Cerebellar nuclear complex (tissue), 1 donor: Measurements from ENCODE around the gene GUSB.
"Not testable (repeated sequence)": the region's sequence is repeated elsewhere in the genome, so short reads cannot be mapped to it uniquely, and the experiment has no call there.

Source experiments
- DNase-seq, 2 experiments: peaks; one replicate each; lab custom pipeline; 2025; lab: John Stamatoyannopoulos, UW

The GUSB gene

GRCh38 chr7:65981965-65982792 lies at the start of gene GUSB:
TSS of gene GUSB (minus strand) at chr7:65982213. CDS start at chr7:65982183, 30 bp downstream.
- peak; percentile 36 to 71 for DNase-seq

- not testable (repeated sequence) for DNase-seq
These were observed 46.3 kb upstream of the GUSB start for GRCh38 chr7:66028342-66028741.

GRCh38 chr7:66016131-66016461 lies 34.1 kb upstream of the GUSB start:
- DNase-seq: no peak

- no peak for DNase-seq
These were observed 33.6 kb upstream of the GUSB start for GRCh38 chr7:66015440-66016130.

GRCh38 chr7:66013938-66014337 lies 31.9 kb upstream of the GUSB start:
- DNase-seq: no peak

DNA sequence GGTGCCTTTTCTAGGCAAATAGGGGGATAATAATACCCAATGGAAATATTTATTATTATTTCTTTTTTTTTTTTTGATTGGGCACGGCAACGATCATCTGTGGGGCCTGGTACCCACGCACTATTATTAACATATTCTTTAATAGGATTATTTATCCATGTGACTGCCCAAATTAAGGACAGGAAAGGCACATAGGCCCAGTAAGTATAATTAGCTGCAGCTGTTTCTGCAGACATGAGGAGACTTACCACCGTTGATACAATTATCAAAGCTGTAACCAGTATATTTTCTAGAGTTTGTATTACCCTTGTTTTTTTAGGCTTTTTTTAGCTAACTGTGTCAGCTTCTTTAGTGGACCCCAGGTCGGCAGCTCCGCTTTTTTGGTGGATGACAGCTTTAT lies 25.2 kb upstream of the GUSB start:
- no peak for DNase-seq

DNA sequence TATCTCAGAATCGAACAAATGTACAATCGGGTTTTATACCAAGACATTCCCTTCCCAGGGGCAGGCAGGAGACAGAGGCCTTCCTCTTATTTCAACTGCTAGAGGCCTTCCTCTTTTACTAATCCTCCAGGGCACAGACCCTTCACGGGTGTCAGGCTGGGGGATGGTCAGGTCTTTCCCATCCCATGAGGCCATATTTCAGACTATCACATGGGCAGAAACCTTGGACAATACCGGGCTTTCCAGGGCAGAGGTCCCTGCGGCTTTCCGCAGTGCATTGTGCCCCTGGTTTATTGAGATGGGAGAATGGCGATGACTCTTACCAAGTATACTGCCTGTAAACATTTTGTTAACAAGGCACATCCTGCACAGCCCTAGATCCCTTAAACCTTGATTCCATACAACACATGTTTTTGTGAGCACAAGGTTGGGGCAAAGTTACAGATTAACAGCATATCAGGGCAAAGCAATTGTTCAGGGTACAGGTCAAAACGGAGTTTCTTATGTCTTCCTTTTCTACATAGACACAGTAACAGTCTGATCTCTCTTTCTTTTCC lies 23.2 kb upstream of the GUSB start:
- DNase-seq: not testable (repeated sequence)

- DNase-seq: not testable (repeated sequence)
These were observed 18.9 kb upstream of the GUSB start for GRCh38 chr7:66000823-66001417.

- DNase-seq: not testable (repeated sequence)
These were observed 13.0 kb upstream of the GUSB start for GRCh38 chr7:65994984-65995383.

DNA sequence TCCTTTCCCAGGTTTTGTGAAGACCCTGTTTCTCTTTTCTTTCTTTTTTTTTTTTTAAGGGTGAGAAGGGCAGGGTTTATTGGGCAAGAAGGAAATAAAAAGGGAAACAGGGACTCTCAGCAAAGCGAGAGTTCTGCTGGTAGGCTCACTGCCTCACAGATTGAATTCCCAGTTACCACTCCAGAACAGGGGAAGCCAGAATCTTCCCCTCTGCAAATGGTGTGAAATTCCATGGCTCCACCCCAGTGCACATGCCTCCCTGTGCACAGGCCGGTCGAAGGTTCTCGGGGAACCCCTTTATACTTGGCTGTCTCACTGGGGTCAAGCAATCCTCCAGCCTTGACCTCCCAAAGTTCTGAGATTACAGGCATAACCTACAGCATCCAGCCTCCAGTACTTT lies 10.5 kb upstream of the GUSB start:
- DNase-seq: no peak

DNA sequence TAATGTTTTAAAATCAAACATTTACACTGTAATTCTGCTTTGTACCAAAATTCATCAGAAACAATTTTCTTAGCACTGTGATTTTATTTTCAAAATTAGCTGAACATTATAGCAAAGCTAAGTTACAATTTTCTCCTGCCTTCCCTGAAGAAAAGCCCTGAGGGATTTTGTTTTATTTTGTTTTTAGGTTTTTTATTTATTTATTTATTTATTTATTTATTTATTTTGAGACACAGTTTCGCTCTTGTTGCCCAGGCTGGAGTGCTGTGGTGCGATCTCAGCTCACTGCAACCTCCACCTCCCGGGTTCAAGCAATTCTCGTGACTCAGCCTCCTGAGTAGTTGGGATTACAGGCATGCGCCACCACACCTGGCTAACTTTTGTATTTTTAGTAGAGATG lies 9.8 kb upstream of the GUSB start:
- DNase-seq: not testable (repeated sequence)

DNA sequence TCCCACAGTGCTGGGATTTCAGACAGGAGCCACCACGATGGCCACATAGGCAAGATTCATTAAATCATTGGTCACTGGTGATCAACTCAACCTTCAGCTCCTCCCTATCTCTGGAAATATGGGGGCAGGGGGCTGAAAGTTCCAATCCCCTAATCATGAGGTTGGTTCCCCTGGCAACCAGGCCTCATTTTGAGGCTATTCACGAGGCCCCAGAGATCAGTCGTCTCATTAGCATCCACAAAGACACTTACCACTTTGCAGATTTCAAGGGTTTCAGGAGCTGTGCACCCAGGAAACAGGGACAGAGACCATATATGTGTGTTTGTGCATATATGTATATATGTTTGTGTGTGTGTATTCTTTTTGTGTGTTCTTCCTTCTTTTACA lies 7.7 kb upstream of the GUSB start:
- DNase-seq: no peak

- not testable (repeated sequence) for DNase-seq
These were observed 6.5 kb upstream of the GUSB start for GRCh38 chr7:65988503-65988902.

DNA sequence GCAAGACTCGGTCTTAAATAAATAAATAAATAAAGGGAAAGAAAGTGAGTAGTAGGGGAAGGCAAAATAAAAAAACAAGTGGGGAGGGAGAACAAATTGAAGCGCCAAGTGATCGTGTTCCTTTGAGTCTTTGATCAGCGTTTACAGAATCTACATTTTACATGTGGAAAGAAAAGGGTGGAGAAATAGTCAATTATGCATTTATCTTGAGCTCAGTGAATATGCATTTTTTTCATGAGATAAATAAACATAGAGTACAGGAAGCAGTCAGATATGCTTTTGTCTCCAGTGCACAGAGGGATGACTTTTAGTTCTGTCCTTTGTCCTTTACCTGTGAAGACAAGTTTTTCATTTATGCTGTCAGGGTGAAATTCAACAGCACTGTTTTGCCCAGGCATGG lies 6.1 kb upstream of the GUSB start:
- no peak for DNase-seq

DNA sequence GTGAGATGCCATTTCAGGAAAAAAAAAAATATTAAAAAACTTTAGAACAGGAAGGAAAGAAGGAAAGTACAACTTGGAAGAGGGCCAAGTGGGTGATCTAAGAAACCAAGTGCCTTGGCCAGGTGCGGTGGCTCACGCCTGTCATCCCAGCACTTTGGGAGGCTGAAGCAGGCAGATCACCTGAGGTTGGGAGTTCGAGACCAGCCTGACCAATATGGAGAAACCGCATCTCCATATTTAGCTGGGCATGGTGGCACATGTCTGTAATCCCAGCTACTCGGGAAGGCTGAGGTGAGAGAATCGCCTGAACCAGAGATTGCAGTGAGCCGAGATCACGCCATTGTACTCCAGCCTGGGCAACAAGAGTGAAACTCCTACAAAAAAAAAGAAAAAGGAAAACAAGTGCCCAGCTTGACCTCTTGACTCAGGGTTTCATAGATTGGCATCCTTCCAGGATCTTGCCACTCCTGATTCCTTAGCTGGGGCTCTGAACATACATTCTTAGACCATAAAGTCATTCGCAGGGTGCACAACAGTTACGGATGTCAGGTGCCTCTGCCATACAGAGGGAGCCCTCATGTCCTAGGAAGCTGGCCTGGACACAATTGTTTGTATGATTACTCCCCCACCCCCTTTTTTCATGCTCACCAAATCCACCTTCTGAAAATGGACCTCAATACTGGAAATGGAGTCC lies 2.1 kb upstream of the GUSB start:
- DNase-seq: no peak

GRCh38 chr7:65980478-65981250 lies 1.3 kb downstream of the GUSB start:
- no peak for DNase-seq

- DNase-seq: no peak
These were observed 2.2 kb downstream of the GUSB start for GRCh38 chr7:65979583-65980477.

- DNase-seq: no peak
These were observed 3.0 kb downstream of the GUSB start for GRCh38 chr7:65978891-65979582.

DNA sequence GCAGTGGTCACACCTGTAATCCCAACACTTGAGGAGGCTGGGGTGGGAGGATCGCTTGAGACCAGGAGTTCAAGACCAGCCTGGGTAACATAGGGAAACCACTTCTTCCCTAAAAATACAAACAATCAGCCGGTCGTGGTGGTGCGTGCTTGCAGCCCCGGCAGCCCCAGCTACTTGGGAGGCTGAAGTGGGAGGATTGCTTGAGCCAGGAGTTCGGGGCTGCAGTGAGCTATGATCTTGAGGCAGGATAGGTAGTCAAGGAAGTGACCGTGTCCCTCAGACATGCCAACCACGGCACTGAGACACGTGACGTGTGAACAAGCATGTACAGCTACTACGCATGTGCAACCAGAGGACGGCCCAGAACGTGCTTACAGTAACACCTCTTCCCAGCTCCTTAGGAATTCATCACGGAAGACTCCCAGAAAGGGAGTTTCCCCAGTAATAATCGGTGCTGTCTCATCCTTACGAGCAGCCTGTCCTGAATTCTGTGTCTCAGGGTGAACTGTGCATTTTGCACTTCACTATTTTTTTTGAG lies 5.3 kb downstream of the GUSB start:
- DNase-seq: no peak
